DMS153 (cell line): ENCODE data around the gene LRIG1.

Experiments
- DNase-seq: peaks from one replicate; lab custom pipeline; 2025; lab: John Stamatoyannopoulos, UW

Gene LRIG1

DNA sequence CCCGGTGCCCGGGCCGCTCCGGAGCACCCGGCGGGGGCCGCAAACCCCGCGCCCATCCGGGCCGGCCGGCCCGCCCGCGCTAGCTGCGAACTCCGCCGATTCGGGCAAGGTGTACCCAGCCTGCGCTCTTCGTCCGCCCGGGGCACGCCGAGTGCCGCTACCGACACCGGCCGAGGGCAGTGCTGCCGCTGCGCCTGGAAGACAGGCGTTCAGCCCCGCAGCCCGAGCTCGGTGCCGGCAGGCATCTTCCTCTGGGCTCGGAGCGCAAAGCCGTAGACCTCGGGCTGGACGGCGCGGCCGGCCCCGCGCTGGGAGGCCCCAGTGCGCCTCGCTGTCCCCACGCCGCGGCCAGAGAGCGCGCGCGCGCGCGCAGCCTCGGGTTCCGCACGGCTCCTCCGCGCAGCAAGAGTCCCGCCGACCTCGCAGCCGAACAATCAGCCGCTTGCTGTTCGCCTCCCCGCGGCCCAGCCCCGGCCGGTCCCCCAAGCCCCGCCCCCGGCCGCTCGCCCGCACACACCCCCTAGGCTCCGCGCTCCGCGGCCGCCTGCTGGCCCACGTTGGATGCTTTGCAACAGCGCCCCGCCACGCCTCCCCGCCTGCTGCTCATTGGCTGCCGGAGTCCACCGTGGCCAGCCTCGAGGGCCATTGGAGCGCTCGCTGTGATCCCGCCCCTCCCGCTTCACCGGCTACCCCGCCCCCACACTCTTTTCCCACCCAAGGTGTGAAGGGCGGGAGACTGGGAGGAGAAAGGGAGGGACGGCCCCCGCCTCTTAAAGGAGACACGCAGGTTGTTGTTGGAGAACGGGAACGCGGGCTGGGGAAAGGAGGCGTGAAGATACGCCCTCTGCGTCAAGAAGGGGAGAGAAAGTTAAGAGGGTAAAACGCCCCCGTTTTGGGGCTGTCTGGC lies at the start of gene LRIG1:
LRIG1 (minus strand) TSS at position 447 of the 907 bp plus-strand sequence. CDS start 615 bp downstream, outside the sequence.
- DNase-seq: peak; percentile 88

- DNase-seq: no peak
These were observed 44.0 kb upstream of the LRIG1 start for GRCh38 chr3:66544619-66545429.

DNA sequence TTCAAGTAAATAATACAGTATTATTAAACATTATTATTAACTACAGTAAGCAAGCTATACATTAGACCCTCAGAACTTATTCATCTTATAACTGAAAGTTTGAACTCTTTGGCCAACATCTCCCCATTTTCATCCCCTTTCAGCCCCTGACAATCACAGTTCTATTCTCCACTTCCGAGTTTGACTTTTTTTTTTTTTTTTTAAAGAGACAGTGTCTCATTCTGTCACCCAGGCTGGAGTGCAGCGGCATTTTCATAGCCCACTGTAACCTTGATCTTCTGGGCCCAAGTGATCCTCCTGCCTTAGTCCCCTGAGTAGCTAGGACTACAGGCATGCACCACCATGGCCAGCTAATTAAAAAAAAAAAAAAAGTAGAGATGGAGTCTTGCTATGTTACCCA lies 41.3 kb upstream of the LRIG1 start:
- DNase-seq: no peak

GRCh38 chr3:66539466-66539989 lies 38.7 kb upstream of the LRIG1 start:
- DNase-seq: no peak

GRCh38 chr3:66538390-66538789 lies 37.6 kb upstream of the LRIG1 start:
- DNase-seq: no peak

GRCh38 chr3:66537735-66538134 lies 36.9 kb upstream of the LRIG1 start:
- DNase-seq: no peak

- DNase-seq: no peak
These were observed 36.0 kb upstream of the LRIG1 start for GRCh38 chr3:66536791-66537190.

- no peak for DNase-seq
These were observed 33.6 kb upstream of the LRIG1 start for GRCh38 chr3:66534304-66534845.

DNA sequence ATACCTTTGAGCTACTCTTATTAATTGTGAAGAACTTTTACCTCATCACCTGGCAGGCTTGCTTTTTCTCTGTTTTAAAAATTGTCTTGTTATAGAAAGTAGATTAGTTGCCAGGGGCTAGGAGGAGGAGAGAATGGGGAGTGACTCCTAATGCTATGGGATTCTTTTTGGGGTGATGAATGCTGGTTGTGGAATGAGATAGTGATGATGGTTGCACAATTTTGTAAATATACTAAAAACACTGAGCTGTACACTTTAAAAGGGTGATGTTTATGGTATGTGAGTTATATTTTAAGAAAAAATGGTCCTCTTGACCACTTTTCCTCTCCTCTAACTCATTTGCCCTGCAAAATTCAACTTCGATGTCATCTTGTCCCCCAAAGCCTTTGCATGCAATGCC lies 31.8 kb upstream of the LRIG1 start:
- DNase-seq: no peak

- DNase-seq: no peak
These were observed 31.4 kb upstream of the LRIG1 start for GRCh38 chr3:66532160-66532587.

- DNase-seq: no peak
These were observed 30.4 kb upstream of the LRIG1 start for GRCh38 chr3:66531256-66531655.

DNA sequence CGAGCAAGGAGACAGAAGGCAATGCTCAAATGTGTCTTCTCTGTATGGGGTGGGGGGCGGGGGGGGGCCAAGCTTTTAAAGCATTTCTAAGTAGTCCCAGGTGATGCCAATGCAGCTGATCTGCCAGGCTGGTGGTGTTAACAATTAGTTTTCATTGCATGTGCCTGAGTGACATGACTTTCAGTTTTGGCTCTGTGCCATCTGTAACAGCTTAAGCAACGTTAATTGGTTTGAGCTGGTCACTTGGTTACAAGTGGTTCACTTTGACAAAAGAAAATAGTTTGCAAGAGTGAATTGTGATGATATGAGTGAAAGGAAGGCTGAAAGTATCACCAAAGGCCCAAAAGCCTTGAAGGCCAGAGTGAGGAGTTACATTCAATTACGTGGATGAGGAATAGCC lies 26.4 kb upstream of the LRIG1 start:
- no peak for DNase-seq

GRCh38 chr3:66525771-66526170 lies 24.9 kb upstream of the LRIG1 start:
- no peak for DNase-seq

GRCh38 chr3:66520724-66521123 lies 19.9 kb upstream of the LRIG1 start:
- DNase-seq: no peak

DNA sequence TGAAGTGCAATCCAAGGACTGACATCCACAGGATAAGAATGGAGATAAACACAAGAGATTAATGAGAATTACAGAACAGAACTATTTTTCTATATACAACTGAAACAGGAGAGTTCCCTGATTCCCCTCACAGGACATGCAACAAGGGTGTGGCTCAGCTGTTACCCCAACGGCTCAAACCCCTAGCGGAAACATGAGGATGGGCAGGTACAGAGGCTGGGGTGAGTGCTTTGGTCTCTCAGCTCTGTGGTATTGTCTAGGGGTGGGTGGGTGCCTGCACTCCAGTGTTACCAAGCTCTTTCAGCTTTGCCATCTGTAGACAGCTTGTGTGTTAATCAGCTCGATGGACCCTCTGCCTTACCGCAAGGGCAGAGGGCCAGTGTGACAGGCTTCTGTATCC lies 17.8 kb upstream of the LRIG1 start:
- DNase-seq: no peak

- DNase-seq: no peak
These were observed 17.3 kb upstream of the LRIG1 start for GRCh38 chr3:66518126-66518525.

- DNase-seq: no peak
These were observed 16.4 kb upstream of the LRIG1 start for GRCh38 chr3:66517241-66517640.

DNA sequence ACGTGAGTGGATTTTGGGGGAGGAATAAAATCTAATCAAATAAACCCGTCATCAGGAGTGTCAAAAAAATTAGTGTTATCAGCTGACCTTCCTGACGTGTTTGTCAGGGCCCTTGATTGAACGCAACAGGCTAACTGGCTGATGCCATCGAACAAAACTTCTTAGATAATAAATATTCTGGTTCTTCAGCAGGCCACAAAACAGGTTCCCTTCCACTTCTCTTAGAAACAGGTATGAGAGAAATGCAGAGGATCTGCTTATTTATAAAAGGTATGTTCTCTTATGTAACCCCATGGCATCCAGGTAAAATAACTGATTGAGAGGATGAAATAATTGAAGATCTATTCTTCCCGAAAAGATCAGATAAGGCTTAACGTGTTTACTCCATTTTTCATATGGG lies 7.6 kb upstream of the LRIG1 start:
- no peak for DNase-seq

- no peak for DNase-seq
These were observed 6.8 kb upstream of the LRIG1 start for GRCh38 chr3:66507423-66508260.

DNA sequence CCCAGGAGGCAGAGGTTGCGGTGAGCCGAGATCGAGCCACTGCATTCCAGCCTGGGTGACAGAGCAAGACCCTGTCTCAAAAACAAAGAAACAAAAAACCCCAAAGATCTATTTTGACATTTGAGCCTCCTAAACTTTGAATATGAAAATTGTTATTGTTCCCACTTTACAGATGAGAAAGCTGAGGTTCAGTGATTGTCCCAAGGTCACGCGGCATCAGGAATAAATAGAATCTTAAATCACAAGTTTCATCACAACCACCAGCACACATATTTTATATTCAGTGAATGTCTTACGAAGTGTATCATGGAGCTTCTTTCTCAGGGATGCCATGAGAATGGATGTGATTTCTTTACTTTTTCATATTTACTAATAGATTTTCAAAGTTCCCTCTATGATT lies 5.3 kb upstream of the LRIG1 start:
- no peak for DNase-seq

GRCh38 chr3:66504850-66505641 lies 4.2 kb upstream of the LRIG1 start:
- DNase-seq: no peak
